Measurements from ENCODE around the gene KEAP1.
A peak's percentile ranks its signal among the peaks of the same experiment; 100 is the strongest.

DNA sequence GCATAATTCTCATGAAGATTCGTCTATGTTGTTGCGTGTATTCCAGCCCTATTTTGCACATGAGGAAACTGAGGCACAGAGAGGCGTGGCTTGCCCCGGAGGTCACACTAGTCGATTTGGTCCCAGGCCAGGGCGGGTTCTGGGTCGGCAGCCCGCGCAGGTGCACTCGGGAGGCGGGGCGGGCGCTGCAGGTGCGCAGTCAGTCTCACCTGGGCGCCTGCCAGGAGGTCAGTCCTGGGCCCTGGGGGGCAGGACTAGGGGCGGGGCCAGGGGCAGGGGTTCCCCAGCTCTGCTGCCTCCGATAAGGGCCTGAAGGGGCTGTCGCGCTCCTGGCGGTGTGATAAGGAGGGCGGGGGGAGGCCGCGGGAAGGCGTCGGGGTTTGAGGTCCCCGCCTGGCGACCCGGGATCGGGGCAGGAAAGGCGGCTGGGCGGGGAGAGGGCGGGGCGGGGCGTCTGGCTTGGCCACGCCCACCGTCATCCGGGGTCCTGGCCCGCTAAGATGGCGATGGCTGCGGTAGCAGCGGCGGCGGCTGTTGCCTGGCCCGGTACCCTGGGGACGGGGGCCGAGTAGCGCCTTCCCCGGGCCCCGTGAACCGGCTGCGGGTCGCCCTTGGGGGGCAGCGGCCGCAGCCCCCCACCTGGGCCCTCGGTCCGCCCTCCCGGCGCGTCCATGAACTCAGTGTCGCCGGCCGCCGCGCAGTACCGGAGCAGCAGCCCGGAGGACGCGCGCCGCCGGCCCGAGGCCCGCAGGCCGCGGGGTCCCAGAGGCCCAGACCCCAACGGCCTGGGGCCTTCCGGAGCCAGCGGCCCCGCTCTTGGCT lies 40.5 kb upstream of the KEAP1 start, which contains the start of gene ATG4D:
- TF ChIP-seq POLR2AphosphoS5 (IDR thresholded peaks at IDR 0.05; ENCODE audit: low read depth, low read length) (0 out of 2 replicates have a peak, but pooled peaks have one; percentile 37), TAF1 (IDR thresholded peaks at IDR 0.05; ENCODE audit: borderline replicate concordance, low read depth, low read length) (peak; percentile 85), POLR2A (IDR thresholded peaks at IDR 0.05; ENCODE audit: low read depth, low read length) (peak; percentile 86)
